HG02981 (cell line): ENCODE measurements around the gene DEF6.

Experiments
- ATAC-seq: cut with Tn5 transposase; IDR thresholded peaks from one replicate; pipeline ENCODE4 v1.9.1; 2021; ENCODE audit warnings: mild to moderate bottlenecking, moderate library complexity; ENCODE audit not compliant: unreplicated experiment

The DEF6 gene

DNA sequence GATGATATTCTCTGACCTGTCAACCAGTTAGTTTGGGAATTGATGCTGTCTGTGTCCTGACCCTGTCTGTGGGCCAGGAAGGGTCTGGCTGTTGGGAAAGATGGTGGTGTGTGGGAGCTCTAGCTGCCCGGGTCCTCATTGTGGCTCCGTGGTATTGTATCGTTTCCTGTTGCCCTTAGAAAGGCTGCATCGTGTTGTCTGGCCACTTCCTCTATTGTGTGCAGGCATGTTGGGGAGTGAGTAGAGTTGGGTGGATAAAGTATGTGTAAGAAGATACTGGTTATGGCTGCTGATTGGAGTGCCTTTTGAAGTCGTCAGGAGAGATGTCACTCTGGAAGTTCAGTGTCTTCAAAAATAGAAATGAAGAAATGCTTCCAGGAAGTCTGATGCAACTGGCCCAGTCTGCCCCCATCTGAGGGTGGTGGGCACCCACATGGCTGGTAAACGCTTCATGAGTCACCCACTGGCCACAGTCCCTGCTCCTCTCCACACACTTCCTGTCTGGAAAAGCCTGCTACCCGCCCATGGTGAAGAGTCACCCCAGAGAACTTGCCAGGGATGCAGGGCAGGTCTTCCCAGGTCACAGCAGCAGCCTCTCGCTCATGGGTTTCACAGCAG lies 72.6 kb downstream of the DEF6 start:
- peak; percentile 62 for ATAC-seq

- no peak for ATAC-seq
Observed at GRCh38 chr6:35370785-35371493, 73.3 kb downstream of the DEF6 start.
